Activated T-cell treated with anti-CD3 and anti-CD28 coated beads, Interleukin-2, amount 50 U/mL, for 48 hours (primary cell): ENCODE results near the gene ANTXR1.
"Not testable (repeated sequence)": the region's sequence is repeated elsewhere in the genome, so short reads cannot be mapped to it uniquely, and the experiment has no call there.

Experiments used
- DNase-seq, 2 experiments: peaks; one replicate each; pipeline ENCODE4 v3.0.0-alpha.2; 2020

The ANTXR1 gene

GRCh38 chr2:69169655-69170389, 156.8 kb downstream of the ANTXR1 start:
- DNase-seq, result peak in 1 of 2 experiments; percentile 19

- DNase-seq, result no peak
These were observed 157.7 kb downstream of the ANTXR1 start for GRCh38 chr2:69170661-69171060.

GRCh38 chr2:69171116-69171896, 158.3 kb downstream of the ANTXR1 start:
- DNase-seq, result no peak

- no peak for DNase-seq
These were observed 159.0 kb downstream of the ANTXR1 start for GRCh38 chr2:69171897-69172525.

GRCh38 chr2:69173706-69174105, 160.7 kb downstream of the ANTXR1 start:
- DNase-seq, result no peak

- DNase-seq, result not testable (repeated sequence)
These were observed 161.2 kb downstream of the ANTXR1 start for GRCh38 chr2:69174211-69174610.

- no peak for DNase-seq
These were observed 163.1 kb downstream of the ANTXR1 start for GRCh38 chr2:69175790-69176715.

- DNase-seq, result no peak
These were observed 164.2 kb downstream of the ANTXR1 start for GRCh38 chr2:69177063-69177771.

GRCh38 chr2:69177785-69178636, 165.0 kb downstream of the ANTXR1 start:
- peak; percentile 36 to 42 for DNase-seq

- DNase-seq, result no peak
These were observed 165.8 kb downstream of the ANTXR1 start for GRCh38 chr2:69178756-69179155.

GRCh38 chr2:69180227-69180626, 167.2 kb downstream of the ANTXR1 start:
- DNase-seq, result no peak

- DNase-seq, result no peak
These were observed 168.0 kb downstream of the ANTXR1 start for GRCh38 chr2:69180974-69181373.

- DNase-seq, result no peak
These were observed 168.9 kb downstream of the ANTXR1 start for GRCh38 chr2:69181806-69182427.

GRCh38 chr2:69183659-69184058, 170.7 kb downstream of the ANTXR1 start:
- no peak for DNase-seq

- no peak for DNase-seq
These were observed 171.2 kb downstream of the ANTXR1 start for GRCh38 chr2:69184224-69184623.

GRCh38 chr2:69185807-69186206, 172.8 kb downstream of the ANTXR1 start:
- no peak for DNase-seq

- DNase-seq, result no peak
These were observed 173.6 kb downstream of the ANTXR1 start for GRCh38 chr2:69186614-69187013.

GRCh38 chr2:69188182-69188900, 175.4 kb downstream of the ANTXR1 start:
- no peak for DNase-seq

GRCh38 chr2:69190743-69191404, 177.9 kb downstream of the ANTXR1 start:
- DNase-seq, result no peak
